ENCODE measurements around the gene DYNAP.
A peak's percentile ranks its signal among the peaks of the same experiment; 100 is the strongest.

DYNAP gene

DNA sequence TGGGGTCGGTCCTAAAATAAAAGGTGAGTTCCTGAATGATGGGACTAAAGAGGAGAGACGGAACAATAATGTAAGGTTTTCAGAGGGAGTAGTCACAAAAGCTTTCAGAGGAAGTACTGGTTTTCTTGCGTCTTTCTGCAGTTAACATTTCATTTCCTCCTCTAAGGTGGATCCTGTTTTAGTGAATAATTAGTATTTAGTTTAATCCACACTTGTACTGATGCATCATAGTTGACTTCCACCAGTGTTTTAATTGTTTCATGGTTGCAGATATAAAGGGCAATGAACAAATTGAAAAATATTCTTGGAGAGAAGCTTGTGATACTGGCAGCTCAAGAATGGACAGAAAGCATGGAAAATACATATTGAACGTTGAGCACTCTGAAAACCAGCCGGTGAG, at the start of gene DYNAP:
Gene DYNAP, plus strand, starts transcription at position 301 of the 400 bp plus-strand sequence. Its CDS starts 38 bp downstream, at position 339.
- no peak for DNase-seq

GRCh38 chr18:54551590-54551989, 39.5 kb upstream of the DYNAP start:
- DNase-seq, result no peak

GRCh38 chr18:54555286-54555685, 35.8 kb upstream of the DYNAP start:
- DNase-seq, result no peak

DNA sequence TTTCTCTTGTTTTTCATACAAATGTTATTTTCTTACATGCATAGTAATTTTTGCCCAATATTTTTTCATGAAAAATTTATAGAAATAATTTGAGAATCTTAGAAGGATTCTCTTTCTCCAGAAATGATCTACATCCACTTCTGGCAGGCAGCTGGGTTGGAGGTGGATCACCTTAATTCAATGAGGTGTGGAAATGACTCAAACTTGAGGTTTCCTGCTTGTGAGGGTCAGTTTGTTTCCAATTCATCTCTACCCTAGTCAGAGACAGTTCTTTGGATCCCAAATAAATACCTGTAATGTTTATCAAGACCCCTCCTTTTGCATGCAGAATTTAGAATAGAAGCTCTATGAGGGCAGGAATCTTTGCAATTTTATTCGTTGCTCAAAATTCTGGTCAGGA, 35.0 kb upstream of the DYNAP start:
- no peak for DNase-seq

GRCh38 chr18:54557958-54558357, 33.1 kb upstream of the DYNAP start:
- no peak for DNase-seq

- peak; percentile 4 for DNase-seq
Observed at GRCh38 chr18:54558609-54559585, 32.1 kb upstream of the DYNAP start.

- no peak for DNase-seq
Observed at GRCh38 chr18:54561706-54562267, 29.3 kb upstream of the DYNAP start.

DNA sequence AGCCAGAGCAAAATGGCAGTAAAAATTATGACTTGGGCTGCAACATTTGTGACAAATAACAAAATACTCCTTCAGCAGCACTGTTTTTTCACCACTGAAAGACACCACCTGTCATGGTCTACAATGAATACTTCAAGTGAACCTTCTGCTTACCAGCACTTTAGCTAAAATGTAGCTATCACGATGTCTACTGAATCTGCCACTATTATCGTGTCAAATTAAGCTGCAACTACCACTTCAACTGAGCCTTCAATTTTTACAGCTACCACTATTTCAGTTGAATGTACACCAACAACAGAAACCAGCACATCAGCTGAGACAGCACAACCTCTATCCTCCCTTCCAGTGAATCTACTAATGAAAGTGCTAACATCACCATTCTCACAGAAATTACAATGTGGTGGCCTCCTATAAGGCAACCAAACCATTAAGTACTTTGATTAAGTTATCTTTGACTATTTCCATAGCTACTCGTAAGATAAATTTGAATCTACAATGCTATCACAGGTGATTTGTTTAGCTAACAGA, 10.8 kb upstream of the DYNAP start:
- no peak for DNase-seq

GRCh38 chr18:54584065-54584464, 7.0 kb upstream of the DYNAP start:
- no peak for DNase-seq

GRCh38 chr18:54585743-54586142, 5.3 kb upstream of the DYNAP start:
- DNase-seq, result no peak

GRCh38 chr18:54604211-54604610, 13.2 kb downstream of the DYNAP start:
- DNase-seq, result no peak

- no peak for DNase-seq
Observed at GRCh38 chr18:54606835-54607212, 15.8 kb downstream of the DYNAP start.

DNA sequence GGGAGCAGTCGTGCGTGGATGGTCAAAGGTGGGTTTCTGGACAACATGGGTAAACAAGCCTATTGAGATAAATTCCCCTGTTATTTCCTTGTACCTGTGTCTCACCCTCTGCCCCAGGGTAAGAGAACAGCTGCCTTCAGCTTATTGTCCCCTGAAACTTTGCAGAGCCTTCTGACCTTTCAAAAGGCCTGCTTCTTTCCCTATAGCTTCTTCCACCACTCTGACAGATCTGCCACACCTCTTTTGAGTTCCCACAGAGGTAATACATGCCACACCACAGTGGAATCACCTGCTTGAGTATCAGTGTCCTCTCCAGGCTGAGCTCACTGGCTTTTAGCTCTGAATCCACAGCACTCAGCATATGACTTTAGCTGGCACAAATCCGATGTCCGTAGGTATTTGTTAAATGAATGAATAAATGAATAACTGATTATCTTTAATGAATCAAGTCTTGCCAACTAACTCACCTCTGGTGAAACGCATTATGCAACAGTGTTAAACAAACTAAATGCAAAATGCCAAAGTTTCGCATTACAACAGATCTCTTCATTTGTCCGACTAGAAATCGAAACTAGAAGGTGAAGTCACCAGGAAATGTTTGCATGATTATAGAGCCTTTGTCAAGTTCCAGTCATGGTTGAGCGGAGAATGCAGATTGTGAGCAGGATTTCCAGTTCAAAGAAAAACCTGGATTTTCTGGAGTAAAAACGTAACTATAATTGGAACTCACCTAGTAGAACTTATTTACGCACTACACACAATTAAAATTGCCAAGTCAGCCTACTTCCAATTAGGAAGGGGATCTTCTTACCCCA, 16.4 kb downstream of the DYNAP start:
- no peak for DNase-seq

DNA sequence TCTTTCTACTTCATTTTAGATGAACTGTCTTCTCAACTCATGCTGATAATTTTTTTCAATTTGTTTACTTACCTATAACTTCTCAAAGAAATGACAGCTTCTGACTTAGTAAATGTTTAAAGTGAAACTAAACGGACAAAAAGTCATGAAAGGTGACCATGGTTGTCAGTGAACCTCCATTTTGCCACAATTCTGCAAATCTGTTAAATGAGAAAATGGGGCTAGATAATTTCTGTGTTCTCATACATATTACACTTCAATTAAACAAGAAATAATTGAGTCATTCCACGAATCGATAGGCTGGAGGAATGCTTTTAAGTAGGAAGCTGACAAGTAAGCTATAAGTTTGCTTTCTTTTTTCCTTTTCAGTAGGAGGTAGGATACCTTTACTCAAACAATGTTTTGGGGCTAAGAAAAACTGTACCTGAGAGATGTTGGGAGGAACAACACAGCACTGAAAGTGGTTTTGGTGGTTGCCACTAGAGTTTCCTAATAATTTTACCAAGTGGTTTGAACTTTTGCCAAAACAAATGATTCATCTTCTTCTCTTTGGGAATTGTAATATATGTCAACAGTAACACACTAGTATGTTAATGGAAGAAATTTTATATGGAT, 17.1 kb downstream of the DYNAP start:
- DNase-seq, result peak; percentile 8

DNA sequence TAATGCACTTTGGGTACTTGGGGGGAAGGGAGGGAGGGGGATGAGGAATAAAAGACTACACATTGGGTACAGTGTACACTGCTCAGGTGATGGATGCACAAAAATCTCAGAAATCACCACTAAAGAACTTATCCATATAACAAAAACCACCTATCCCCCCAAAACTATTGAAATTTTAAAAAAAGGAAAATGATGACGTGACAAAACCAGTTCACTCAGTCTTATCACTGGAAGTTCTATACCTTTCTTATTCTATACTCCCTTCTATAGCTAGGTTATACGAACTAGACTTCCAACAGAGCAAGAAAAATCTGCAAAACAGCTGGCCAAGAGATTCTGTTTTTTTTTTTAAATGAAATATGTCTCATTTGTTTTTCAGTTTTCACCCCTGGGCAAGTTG, 20.8 kb downstream of the DYNAP start:
- no peak for DNase-seq

DNA sequence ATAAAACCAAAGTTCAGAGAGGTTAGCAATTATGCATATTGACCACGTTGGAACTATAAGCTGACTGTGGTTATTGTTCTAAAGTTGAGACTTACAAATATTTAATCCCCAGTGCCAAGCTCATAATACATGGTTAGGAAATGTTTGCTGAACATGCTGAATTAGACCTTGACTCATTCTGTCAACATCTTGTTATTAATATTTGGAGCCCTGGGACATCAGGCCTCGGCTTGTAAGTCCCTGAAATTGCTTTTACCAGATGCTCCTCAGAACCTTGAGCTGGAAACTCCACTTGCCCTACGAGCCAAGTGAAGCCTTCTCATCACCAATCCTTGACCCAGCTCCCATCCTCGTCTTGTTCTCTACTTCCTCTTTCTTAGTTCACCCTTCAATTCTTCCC, 21.2 kb downstream of the DYNAP start:
- no peak for DNase-seq

GRCh38 chr18:54613174-54613573, 22.1 kb downstream of the DYNAP start:
- no peak for DNase-seq

DNA sequence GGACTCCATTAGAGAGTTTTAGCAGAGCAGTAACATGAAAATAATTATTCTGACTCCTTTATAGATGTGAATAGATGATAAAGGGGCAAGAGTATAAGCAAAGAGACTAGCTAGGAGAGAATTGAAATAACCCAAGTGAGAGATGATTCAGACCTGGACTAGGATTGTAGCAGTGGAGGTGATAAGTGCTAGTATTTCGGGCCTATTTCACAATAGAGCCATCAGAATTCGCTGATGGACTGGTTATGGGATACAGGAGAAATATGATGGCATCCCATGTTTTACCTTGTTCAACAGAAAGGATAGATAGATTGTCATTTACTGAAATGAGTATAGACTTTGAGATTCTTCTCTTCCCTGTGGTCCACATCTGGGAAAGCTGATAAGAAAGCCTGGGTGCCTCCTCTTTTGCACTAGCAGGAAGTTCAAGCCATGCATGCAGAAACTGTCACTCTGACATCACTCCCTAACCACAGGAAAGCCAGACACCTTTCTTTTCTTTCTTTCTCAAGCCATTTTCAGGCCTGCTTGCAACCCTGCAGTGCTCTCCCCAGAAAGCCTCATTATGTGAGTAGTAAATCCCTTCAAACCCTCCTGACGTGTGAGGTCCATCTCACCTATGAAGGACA, 25.3 kb downstream of the DYNAP start:
- DNase-seq, result no peak

DNA sequence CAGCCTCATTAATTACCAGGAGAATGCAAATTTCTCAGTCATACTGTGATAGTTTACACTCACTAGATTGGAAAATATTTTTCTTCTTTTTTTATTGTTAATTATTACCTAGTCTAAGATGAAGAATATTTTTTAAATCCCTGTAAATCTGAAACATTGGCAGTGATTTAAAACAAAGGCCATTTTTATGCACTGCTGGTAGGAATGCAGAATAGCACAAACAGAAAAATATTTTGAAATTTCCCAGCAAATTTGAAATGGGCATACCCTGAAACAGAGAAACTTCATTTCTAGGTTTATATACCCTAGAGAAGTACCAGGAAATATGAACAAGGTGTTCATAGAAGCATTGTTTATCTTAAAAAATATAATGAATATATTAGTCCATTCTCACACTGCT, 31.0 kb downstream of the DYNAP start:
- DNase-seq, result no peak

- DNase-seq, result no peak
Observed at GRCh38 chr18:54626779-54627178, 35.7 kb downstream of the DYNAP start.

DNA sequence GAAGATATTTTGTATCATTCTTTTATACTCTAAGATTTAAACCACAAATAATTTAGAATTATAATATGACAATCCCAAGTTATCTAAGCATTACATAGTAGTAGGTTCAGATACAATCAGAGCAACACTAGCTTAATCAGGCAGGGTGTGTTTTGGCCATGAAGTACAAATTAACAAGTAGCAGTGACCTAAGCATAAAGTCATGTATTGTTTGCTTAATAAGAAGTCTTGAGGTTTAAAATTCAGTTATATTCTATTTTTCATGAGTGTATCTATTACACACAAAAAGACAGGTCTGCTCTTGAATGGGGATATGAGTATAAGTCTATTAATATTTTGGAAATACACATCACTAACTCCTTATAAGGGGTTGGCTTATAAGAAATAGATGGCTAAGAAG, 39.9 kb downstream of the DYNAP start:
- no peak for DNase-seq

- no peak for DNase-seq
Observed at GRCh38 chr18:54636217-54636616, 45.2 kb downstream of the DYNAP start.

Data from fibroblast of upper back skin (primary cell).